Measurements from ENCODE around the gene LINGO3. TPM values are rescaled to one million over a fixed set of nuclear protein-coding genes. Genes with fewer than 3 reads are reported as not detected.

The LINGO3 gene
- total and polyA plus RNA-seq, 2 experiments from 2014 or later = 0.23 to 2.1 TPM

DNA sequence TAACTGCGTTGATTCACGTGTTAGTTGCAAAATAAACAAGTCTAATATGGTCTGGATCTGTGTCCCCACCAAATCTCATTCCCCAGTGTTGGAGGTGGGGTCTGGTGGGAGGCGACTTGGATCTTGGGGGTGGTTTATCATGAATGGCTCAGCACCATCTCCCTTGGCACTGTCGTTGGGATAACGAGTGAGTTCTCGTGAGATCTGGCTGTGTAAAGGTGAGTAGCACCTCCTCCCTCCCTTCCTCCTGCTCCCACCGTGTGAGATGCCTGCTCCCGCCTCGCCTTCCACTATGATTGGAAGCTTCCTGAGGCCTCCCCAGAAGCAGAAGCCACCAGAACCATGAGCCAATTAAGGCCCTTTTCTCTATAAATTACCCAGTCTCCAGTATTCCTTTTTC is 30.8 kb downstream of the LINGO3 start:
- no peak overlapping the region for H3K27ac ChIP-seq
- DNase-seq (ENCODE audit: low read depth in 1 of 2, low spot score in 1 of 2) = no peak
- no peaks in the 10 kb centered on the region for H3K9me3 ChIP-seq (ENCODE audit: low read depth)
- peaks cover 6% of the 10 kb centered on the region for H3K27me3 ChIP-seq
- H3K4me3 ChIP-seq = no peak overlapping the region
- peaks cover 6% of the 10 kb centered on the region for H3K4me1 ChIP-seq (ENCODE audit: low read depth)
- peaks cover 6% of the 10 kb centered on the region for H3K36me3 ChIP-seq
- TF ChIP-seq, protein P1, sequence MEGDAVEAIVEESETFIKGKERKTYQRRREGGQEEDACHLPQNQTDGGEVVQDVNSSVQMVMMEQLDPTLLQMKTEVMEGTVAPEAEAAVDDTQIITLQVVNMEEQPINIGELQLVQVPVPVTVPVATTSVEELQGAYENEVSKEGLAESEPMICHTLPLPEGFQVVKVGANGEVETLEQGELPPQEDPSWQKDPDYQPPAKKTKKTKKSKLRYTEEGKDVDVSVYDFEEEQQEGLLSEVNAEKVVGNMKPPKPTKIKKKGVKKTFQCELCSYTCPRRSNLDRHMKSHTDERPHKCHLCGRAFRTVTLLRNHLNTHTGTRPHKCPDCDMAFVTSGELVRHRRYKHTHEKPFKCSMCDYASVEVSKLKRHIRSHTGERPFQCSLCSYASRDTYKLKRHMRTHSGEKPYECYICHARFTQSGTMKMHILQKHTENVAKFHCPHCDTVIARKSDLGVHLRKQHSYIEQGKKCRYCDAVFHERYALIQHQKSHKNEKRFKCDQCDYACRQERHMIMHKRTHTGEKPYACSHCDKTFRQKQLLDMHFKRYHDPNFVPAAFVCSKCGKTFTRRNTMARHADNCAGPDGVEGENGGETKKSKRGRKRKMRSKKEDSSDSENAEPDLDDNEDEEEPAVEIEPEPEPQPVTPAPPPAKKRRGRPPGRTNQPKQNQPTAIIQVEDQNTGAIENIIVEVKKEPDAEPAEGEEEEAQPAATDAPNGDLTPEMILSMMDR (IDR thresholded peaks at IDR 0.05; ENCODE audit: low read depth, low read length) = no peak

DNA sequence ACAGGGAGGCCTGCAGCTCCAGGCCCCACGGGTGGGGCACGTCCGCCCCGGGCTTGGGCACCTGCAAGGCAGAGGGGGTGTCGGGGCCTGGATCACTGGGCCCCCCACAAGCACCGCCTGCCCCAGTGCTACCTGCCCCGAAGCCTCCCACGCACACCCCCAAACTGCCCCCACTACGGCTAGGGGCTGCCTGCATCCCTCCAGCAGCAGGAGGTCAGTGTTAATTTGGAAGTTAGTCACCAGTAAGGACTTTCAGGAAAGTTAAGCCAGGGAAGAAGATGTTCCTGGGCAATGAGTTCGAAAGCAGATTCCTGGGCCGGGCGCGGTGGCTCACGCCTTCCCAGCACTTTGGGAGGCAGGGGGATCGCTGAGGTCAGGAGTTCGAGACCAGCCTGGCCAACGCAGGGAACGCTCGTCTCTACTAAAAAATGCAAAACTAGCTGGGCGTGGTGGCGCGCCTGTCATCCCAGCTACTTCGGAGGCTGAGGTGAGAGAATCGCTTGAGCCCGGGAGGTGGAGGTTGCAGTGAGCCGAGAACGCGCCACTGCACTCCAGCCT is 31.4 kb downstream of the LINGO3 start:
- Histone ChIP-seq H3K9me3 (ENCODE audit: low read depth) (no peaks in the 10 kb centered on the region), H3K4me1 (ENCODE audit: low read depth) (peaks cover 6% of the 10 kb centered on the region), H3K36me3 (peaks cover 7% of the 10 kb centered on the region), H3K27ac (no peak overlapping the region), H3K4me3 (no peak overlapping the region), H3K27me3 (no peaks in the 10 kb centered on the region)
- TF ChIP-seq, protein P1 (IDR thresholded peaks at IDR 0.05; ENCODE audit: low read depth, low read length) = no peak
- no peak for DNase-seq (ENCODE audit: low read depth in 1 of 2, low spot score in 1 of 2)

DNA sequence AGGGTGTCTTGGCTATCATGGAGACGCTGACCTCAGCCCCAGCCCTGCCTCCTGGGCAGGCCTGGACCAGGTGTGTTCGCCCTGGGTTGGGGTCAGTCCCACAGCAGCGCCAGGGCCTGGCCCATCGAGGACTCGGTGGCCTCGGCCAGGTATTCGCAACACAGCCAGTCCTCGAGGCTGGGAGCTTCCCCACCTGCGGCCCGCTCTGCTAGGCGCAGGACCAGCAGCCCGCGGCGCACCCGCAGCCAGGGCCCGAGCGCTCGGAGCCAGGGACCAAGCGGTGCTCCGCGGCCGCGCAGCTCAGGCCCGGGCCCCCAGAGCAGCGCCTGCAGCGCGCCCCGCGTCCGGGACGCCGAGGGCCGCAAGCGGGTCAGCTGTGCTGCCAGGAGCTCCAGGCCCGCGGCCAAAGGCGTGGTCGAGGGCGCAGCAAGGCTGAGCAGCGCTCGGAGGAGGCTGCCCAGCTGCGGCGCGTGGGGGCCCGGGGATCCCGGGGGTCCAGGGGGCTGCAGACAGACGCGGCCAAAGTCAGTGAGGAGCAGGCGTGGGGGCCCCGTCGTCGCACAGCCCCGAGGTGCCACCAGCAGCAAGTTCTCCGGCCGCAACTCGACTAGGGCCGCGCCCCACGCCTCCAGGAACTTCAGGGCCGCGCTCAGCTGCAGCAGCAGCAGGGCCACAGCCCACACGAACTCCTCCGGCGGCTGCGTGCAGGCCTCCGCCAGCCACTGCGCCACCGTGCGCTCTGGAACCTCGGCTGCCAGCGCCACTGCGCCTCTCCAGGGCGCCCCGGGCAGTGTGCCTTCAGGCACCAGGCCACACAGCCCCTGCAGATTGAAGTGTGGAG is 32.1 kb downstream of the LINGO3 start:
- no peak for DNase-seq (ENCODE audit: low read depth in 1 of 2, low spot score in 1 of 2)
- Histone ChIP-seq H3K9me3 (ENCODE audit: low read depth) (no peaks in the 10 kb centered on the region), H3K36me3 (peaks cover 7% of the 10 kb centered on the region), H3K27me3 (no peaks in the 10 kb centered on the region), H3K27ac (no peak overlapping the region), H3K4me1 (ENCODE audit: low read depth) (peaks cover 6% of the 10 kb centered on the region), H3K4me3 (no peak overlapping the region)
- TF ChIP-seq, protein P1 (IDR thresholded peaks at IDR 0.05; ENCODE audit: low read depth, low read length) = no peak

GRCh38 chr19:2274931-2275535 is 32.9 kb downstream of the LINGO3 start:
- DNase-seq (ENCODE audit: low read depth in 1 of 2, low spot score in 1 of 2) = peak; percentile 77
- Histone ChIP-seq H3K27ac (no peak overlapping the region), H3K4me1 (ENCODE audit: low read depth) (peaks cover 6% of the 10 kb centered on the region), H3K27me3 (no peaks in the 10 kb centered on the region), H3K36me3 (peaks cover 7% of the 10 kb centered on the region), H3K9me3 (ENCODE audit: low read depth) (no peaks in the 10 kb centered on the region), H3K4me3 (no peak overlapping the region)
- TF ChIP-seq, protein P1 (IDR thresholded peaks at IDR 0.05; ENCODE audit: low read depth, low read length) = peak; percentile 60

DNA sequence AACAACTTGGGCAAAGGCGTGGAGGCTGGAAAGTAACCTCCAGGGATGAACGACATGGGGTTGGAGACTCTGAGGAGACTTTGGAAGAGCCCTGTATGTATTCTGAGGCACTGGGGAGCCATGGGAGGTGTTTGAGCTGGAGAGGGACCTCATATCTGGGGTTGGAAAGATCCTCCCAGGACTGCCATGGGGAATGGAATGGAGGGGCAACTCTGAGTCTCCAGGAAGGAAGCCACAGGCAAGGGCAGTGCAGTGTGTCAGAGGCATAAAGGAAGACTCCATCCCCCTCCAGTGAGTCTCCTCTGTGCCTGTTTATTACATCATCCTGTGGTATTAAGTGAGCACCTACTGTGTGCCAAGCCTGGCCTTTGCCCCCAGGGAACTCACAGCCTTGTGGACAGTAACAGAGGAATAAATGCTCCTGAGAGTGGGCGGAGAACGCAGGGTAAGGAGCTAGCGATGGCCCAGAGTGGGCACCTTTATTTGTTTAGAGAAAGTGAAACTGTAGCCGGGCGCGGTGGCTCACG is 33.7 kb downstream of the LINGO3 start:
- TF ChIP-seq, protein P1 (IDR thresholded peaks at IDR 0.05; ENCODE audit: low read depth, low read length) = no peak
- no peaks in the 10 kb centered on the region for H3K27me3 ChIP-seq
- DNase-seq (ENCODE audit: low read depth in 1 of 2, low spot score in 1 of 2) = no peak
- H3K9me3 ChIP-seq (ENCODE audit: low read depth) = no peaks in the 10 kb centered on the region
- no peak overlapping the region for H3K4me3 ChIP-seq
- peaks cover 7% of the 10 kb centered on the region for H3K36me3 ChIP-seq
- H3K4me1 ChIP-seq (ENCODE audit: low read depth) = peaks cover 6% of the 10 kb centered on the region
- H3K27ac ChIP-seq = no peak overlapping the region
